B cell (primary cell): ENCODE results near the gene MAN2B1. TPM values are rescaled to one million over a fixed set of nuclear protein-coding genes. Genes with fewer than 3 reads are reported as not detected.
A peak's percentile ranks its signal among the peaks of the same experiment; 100 is the strongest.

ENCODE experiments used
- ATAC-seq: fragments of 200-7000 bp; cut with Tn5 transposase; one replicate; pipeline ENCODE4 v1.10.0; 2021; ENCODE audit warnings: low read depth, mild to moderate bottlenecking, moderate number of reproducible peaks, moderate library complexity
- CTCF ChIA-PET: fragments of 350-600 bp; sonication (Branson Sonifier 250); formaldehyde crosslinking; loops from one replicate; lab custom pipeline; 2021; ENCODE audit warnings: antibody characterized with exemption, inconsistent platforms; lab: Charles Lee
- POLR2A ChIA-PET: fragments of 350-600 bp; sonication (Branson Sonifier 250); formaldehyde crosslinking; loops from one replicate; lab custom pipeline; 2021; ENCODE audit warnings: antibody characterized with exemption; lab: Charles Lee
- DNase-seq: peaks from one replicate; pipeline ENCODE4 v3.0.0; 2013
- H2AFZ ChIP-seq: 2 replicates; pipeline ENCODE4 v1.6.1; 2012; ENCODE audit warnings: mild to moderate bottlenecking, low read depth, low read length; ENCODE audit not compliant: insufficient read depth, poor library complexity, severe bottlenecking
- H3K27ac ChIP-seq, 2 donors: 1 replicate in 1 of 2; 2 replicates in 1 of 2; pipeline ENCODE4 v1.5.1; 2012 to 2013; ENCODE audit warnings: low read length in 2 of 2, mild to moderate bottlenecking in 2 of 2, moderate library complexity in 1 of 2
- H3K27me3 ChIP-seq, 4 experiments: fragments of 200-600 bp in 1 of 4; sonication (generic) in 1 of 4; replicated peaks in 1 of 4; 1 replicate in 2 of 4; 2 replicates in 2 of 4; pipeline versions ENCODE4 v1.6.1 to v1.7.0; 2013 to 2016; ENCODE audit warnings: low read length in 3 of 4, mild to moderate bottlenecking in 2 of 4, mixed read lengths in 1 of 4, moderate library complexity in 1 of 4; ENCODE audit not compliant: insufficient read depth in 4 of 4, control insufficient read depth in 3 of 4; ENCODE audit errors: control extremely low read depth in 1 of 4
- H3K36me3 ChIP-seq, 2 experiments: replicated peaks in 1 of 2; 1 replicate in 1 of 2; 2 replicates in 1 of 2; pipeline versions ENCODE4 v1.6.1 to v1.7.1; 2013; ENCODE audit warnings: low read length in 1 of 2; ENCODE audit not compliant: insufficient read depth in 2 of 2, control insufficient read depth in 1 of 2; ENCODE audit errors: control extremely low read depth in 1 of 2, extremely low read depth in 1 of 2
- H3K4me1 ChIP-seq, 2 donors: fragments of 200-600 bp in 1 of 2; sonication (generic) in 1 of 2; 1 replicate in 1 of 2; 2 replicates in 1 of 2; pipeline versions ENCODE4 v1.5.1 to v1.6.1; 2013 to 2017; ENCODE audit warnings: low read length in 2 of 2; ENCODE audit not compliant: control insufficient read depth in 2 of 2, insufficient read depth in 2 of 2
- H3K4me2 ChIP-seq: replicated peaks from 2 replicates; pipeline ENCODE3; 2012; ENCODE audit warnings: mild to moderate bottlenecking, low read depth, low read length; ENCODE audit not compliant: poor library complexity, severe bottlenecking
- H3K4me3 ChIP-seq, 5 experiments: fragments of 200-600 bp in 1 of 5; sonication (generic) in 1 of 5; 1 replicate in 3 of 5; 2 replicates in 2 of 5; pipeline versions ENCODE4 v1.5.1 to v1.7.0; 2011 to 2016; ENCODE audit warnings: low read length in 4 of 5, mild to moderate bottlenecking in 4 of 5, low read depth in 2 of 5, control low read depth in 1 of 5, moderate library complexity in 1 of 5; ENCODE audit not compliant: insufficient read depth in 1 of 5; ENCODE audit errors: control extremely low read depth in 1 of 5, extremely low read depth in 1 of 5
- H3K79me2 ChIP-seq: fragments of 200-600 bp; sonication (generic); one replicate; pipeline ENCODE4 v1.6.0; 2016; ENCODE audit warnings: low read length; ENCODE audit not compliant: control insufficient read depth, insufficient read depth
- H3K9ac ChIP-seq: fragments of 200-600 bp; sonication (generic); 2 replicates; pipeline ENCODE4 v1.6.1; 2017; ENCODE audit warnings: mild to moderate bottlenecking, low read length, moderate library complexity
- H3K9me3 ChIP-seq, 3 donors: one replicate each; pipeline versions ENCODE4 v1.6.1 to v1.7.1; 2013; ENCODE audit warnings: low read length in 2 of 3; ENCODE audit not compliant: control insufficient read depth in 2 of 3, insufficient read depth in 1 of 3; ENCODE audit errors: control extremely low read depth in 1 of 3
- H4K20me1 ChIP-seq: 2 replicates; pipeline ENCODE4 v1.6.0; 2012; ENCODE audit warnings: mild to moderate bottlenecking, low read length; ENCODE audit not compliant: insufficient read depth, control insufficient read depth, poor library complexity, severe bottlenecking
- H3K27ac Mint-ChIP-seq: one replicate; pipeline ENCODE4 v1.8.0; 2021; ENCODE audit warnings: mixed read lengths
- H3K27me3 Mint-ChIP-seq: one replicate; pipeline ENCODE4 v1.8.0; 2021; ENCODE audit warnings: mixed read lengths
- H3K4me1 Mint-ChIP-seq: one replicate; pipeline ENCODE4 v1.8.0; 2021; ENCODE audit warnings: mixed read lengths
- H3K4me3 Mint-ChIP-seq: one replicate; pipeline ENCODE4 v1.8.0; 2021; ENCODE audit warnings: mixed read lengths
- H3K9me3 Mint-ChIP-seq: one replicate; pipeline ENCODE4 v1.8.0; 2022; ENCODE audit warnings: mixed read lengths; ENCODE audit not compliant: insufficient read depth
- CTCF ChIP-seq: fragments of 200-600 bp; IDR thresholded peaks from one replicate; pipeline ENCODE4 v1.8.0; 2022; ENCODE audit warnings: antibody characterized with exemption, mild to moderate bottlenecking
- EZH2 ChIP-seq: IDR thresholded peaks from 2 replicates; pipeline ENCODE4 v1.6.1; 2012; ENCODE audit warnings: borderline replicate concordance, low read depth, mild to moderate bottlenecking, moderate library complexity, low read length; ENCODE audit not compliant: insufficient read depth, poor library complexity, severe bottlenecking
- WGBS: methylation state at CpG from one replicate; pipeline ENCODE4 v1.1.5; 2013; ENCODE audit warnings: missing lambda C conversion rate; ENCODE audit not compliant: insufficient coverage; 5-methylcytosine and 5-hydroxymethylcytosine counted together
- intact Hi-C: fragments of 100-400 bp; cut with micrococcal nuclease; formaldehyde crosslinking; loops from one replicate; pipeline ENCODE4 v1.10.0; 2022
- polyA plus RNA-seq: library from polyadenylated mRNA; depleted of rRNA; stranded (reverse); fragments of >200 nt; gene quantifications from 2 replicates; pipeline ENCODE4 v1.2.3, GENCODE V29; 2012
- total RNA-seq, 2 donors: library from RNA; stranded (reverse); fragments of 120-200 nt in 1 of 2; gene quantifications; 1 replicate in 1 of 2; 2 replicates in 1 of 2; pipeline versions ENCODE4 v1.2.3 to v1.2.4, GENCODE V29; 2013 to 2022

The MAN2B1 gene
- total and polyA plus RNA-seq, 2 donors (not counting 1 experiment from before 2014, with no cell fraction given) = 183 to 256 TPM

GRCh38 chr19:12639901-12640613 is 26.5 kb downstream of the MAN2B1 start:
- TF ChIP-seq CTCF = peak; percentile 89
- TF ChIP-seq EZH2 = no peak
- CTCF ChIA-PET = interaction anchor here (0.7 to 1.9 kb wide), 21 partner anchors 9 to 842 kb away, joined by 3 to 21 read pairs (median 5); partner anchors contain the start of genes MAN2B1, WDR83, ZNF490 and ZNF791
- H4K20me1 ChIP-seq = peaks cover 5% of the 10 kb centered on the region
- Mint-ChIP-seq H3K9me3 (no peaks in the 10 kb centered on the region), H3K4me3 (peak overlapping the region; percentile 82), H3K27me3 (no peaks in the 10 kb centered on the region), H3K27ac (peak overlapping the region; percentile 78), H3K4me1 (peaks cover 18% of the 10 kb centered on the region)
- peak; percentile 95 for ATAC-seq
- H2AFZ ChIP-seq = peak overlapping the region; percentile 88
- H3K9me3 ChIP-seq = no peaks in the 10 kb centered on the region
- intact Hi-C loops = loop anchor here (1.0 kb wide), 3 partner anchors 25 to 32 kb away; partner anchors contain the start of genes ZNF490 and ZNF791
- WGBS = 11% methylated on average over 37 of the region's 39 CpGs
- no peaks in the 10 kb centered on the region for H3K27me3 ChIP-seq
- peak overlapping the region; percentile 22 to 60 for H3K27ac ChIP-seq
- peaks cover 8 to 12% of the 10 kb centered on the region in 2 donors for H3K4me1 ChIP-seq
- POLR2A ChIA-PET = interaction anchor here (0.6 to 1.2 kb wide), 4 partner anchors 10 to 1938 kb away, joined by 4 to 10 read pairs (median 6); partner anchors contain the start of genes ZNF490 and ZNF791
- peak overlapping the region; percentile 58 for H3K9ac ChIP-seq
- peak; percentile 91 for DNase-seq
- H3K4me2 ChIP-seq = peak overlapping the region; percentile 85
- peak overlapping the region in 4 of 5 experiments; percentile 18 to 48 (median 36) for H3K4me3 ChIP-seq
- H3K79me2 ChIP-seq = peaks cover 18% of the 10 kb centered on the region
- peaks cover 0 to 14% of the 10 kb centered on the region in 2 experiments for H3K36me3 ChIP-seq
